Large intestine (tissue), 3 donors: ENCODE measurements around the gene PKP1. TPM values are rescaled to one million over a fixed set of nuclear protein-coding genes. Genes with fewer than 3 reads are reported as not detected.

Experiments
- DNase-seq, 2 donors: peaks; one replicate each; pipeline versions ENCODE4 v3.0.0 to v3.0.0-alpha.2; 2013
- H3K27ac ChIP-seq: one replicate; pipeline ENCODE4 v1.5.1; 2013; ENCODE audit warnings: low read length
- H3K27me3 ChIP-seq: 2 replicates; pipeline ENCODE4 v1.6.1; 2013; ENCODE audit warnings: low read length; ENCODE audit not compliant: control insufficient read depth, insufficient read depth
- H3K36me3 ChIP-seq: 2 replicates; pipeline ENCODE4 v1.6.1; 2013; ENCODE audit warnings: low read length; ENCODE audit not compliant: control insufficient read depth, insufficient read depth
- H3K4me1 ChIP-seq: one replicate; pipeline ENCODE4 v1.6.1; 2013; ENCODE audit warnings: low read length; ENCODE audit not compliant: control insufficient read depth, insufficient read depth
- H3K4me3 ChIP-seq: one replicate; pipeline ENCODE4 v1.5.1; 2013; ENCODE audit warnings: low read length
- H3K9me3 ChIP-seq: one replicate; pipeline ENCODE4 v1.6.1; 2013; ENCODE audit warnings: mild to moderate bottlenecking, low read depth, low read length, moderate library complexity; ENCODE audit not compliant: control insufficient read depth
- WGBS: methylation state at CpG from one replicate; pipeline ENCODE4 v1.1.5; 2013; ENCODE audit warnings: low lambda C conversion rate; ENCODE audit not compliant: insufficient coverage; 5-methylcytosine and 5-hydroxymethylcytosine counted together
- polyA plus RNA-seq: library from polyadenylated mRNA; unstranded; fragments of 120-200 nt; gene quantifications from one replicate; pipeline ENCODE4 v1.2.1, GENCODE V29; 2013

Gene PKP1
- polyA plus RNA-seq, 1 donor, result 0.45 TPM

DNA sequence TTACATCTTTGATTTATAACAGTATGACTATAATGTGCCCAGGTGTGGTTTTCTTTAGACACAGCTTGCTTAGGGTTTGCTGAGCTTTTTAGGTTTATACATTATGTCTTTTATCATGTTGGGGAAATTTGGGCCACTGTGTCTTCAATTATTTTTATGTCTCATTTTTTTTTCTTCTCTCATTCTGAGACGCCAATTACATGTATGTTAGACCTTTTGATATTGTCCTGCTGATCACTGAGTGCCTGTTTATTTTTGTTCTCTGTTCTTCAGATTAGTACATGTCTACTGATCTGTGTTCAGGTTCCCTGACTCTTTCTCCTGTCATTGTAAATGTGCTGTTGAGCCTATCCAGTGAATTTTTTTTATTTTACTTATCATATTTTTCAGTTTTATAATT is 58.1 kb downstream of the PKP1 start:
- WGBS, result no CpG with 5 or more reads among the region's 1 CpG
- Histone ChIP-seq H3K4me1 (no peaks in the 10 kb centered on the region), H3K27me3 (no peaks in the 10 kb centered on the region), H3K4me3 (no peak overlapping the region), H3K27ac (no peak overlapping the region), H3K36me3 (no peaks in the 10 kb centered on the region), H3K9me3 (no peaks in the 10 kb centered on the region)
- DNase-seq, result no peak

DNA sequence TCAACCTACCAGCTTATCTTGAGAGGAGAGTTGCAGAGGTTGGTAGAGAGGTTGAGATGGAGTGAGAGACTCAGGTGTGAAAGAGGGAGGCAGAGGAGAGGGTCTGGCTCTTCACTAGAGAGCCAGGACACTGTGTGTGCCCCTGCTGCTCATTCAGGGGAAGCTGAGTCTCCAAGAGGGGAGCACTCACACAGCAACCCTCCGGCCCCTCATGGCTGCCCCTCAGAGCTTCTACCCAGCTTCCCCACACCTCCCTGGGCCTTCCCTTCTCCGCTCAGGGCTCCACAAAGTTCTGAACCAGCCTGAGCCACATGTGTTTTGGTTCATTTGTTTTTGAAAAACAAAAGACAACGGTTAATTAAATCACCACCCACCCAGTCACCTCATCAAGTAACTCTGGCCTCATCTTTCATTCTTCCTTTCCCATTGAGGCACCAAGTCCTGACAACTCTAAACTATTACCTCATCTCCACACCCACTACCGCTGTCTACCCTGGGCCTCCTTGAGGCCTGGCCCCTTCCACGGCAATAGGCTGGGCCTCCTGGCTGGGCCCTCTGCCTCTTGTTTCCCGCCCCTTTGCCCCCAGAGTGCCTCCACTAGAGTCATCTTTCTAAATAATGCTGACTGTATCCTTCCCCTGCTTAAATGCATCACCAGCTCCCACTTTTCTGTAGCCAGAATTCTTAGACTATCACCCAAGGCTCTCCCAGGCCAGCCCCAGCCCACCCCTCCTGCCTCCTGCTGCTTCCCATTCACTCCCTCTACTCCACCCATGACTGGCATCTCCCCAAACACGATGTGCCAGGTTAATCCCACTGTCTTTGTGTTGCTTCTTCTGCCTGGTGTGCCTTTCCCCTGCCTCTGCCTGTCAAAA is 61.1 kb downstream of the PKP1 start:
- Histone ChIP-seq H3K4me1 (no peaks in the 10 kb centered on the region), H3K27ac (no peak overlapping the region), H3K4me3 (no peak overlapping the region), H3K36me3 (no peaks in the 10 kb centered on the region), H3K27me3 (no peaks in the 10 kb centered on the region), H3K9me3 (no peaks in the 10 kb centered on the region)
- no CpG with 5 or more reads among the region's 7 CpGs for whole genome bisulfite sequencing
- peak; percentile 35 for DNase-seq

DNA sequence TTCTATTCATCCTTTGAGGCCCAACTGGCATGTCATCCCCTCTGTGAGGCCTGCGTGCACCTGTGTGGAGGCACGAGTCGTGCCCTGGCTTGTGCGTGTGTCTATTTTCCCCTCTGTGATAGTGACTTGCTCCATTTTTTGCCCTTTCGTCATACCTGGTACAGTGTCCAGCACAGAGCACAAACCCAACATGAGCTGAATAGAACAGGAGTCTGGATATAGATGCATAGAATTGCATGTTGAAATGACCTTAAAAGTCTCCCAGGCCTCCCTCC is 61.7 kb downstream of the PKP1 start:
- Histone ChIP-seq H3K27me3 (no peaks in the 10 kb centered on the region), H3K27ac (no peak overlapping the region), H3K4me1 (no peaks in the 10 kb centered on the region), H3K4me3 (no peak overlapping the region), H3K36me3 (no peaks in the 10 kb centered on the region), H3K9me3 (no peaks in the 10 kb centered on the region)
- no CpG with 5 or more reads among the region's 5 CpGs for whole genome bisulfite sequencing
- DNase-seq, result no peak

DNA sequence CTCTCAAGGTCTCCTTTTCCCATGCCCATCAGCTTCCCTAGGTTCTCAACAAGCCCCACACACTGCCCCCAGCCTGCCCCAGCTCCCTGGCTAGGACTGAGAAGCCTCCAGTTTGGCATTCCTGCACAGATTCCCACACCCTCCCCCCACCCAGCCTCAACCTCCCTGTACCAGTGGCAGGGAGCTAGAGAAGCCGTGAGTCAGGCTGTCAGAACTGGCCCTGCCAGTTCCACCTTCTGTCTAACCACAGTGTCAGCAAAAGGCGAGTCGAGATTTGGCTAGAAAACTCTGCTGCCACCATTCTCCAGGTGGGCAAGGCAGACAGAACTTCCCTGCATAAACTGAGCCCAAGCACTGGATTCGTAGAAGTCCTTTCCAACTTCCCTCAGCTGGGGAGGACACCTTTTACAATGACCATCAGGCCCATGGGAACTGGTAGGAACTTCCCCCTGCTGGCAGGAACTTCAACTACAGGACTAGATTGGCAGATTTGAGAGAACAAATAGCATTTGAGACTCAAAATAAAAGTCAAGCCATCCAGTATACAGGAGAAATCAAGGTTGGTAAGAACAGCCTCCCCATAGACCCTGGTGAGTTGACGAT is 63.1 kb downstream of the PKP1 start:
- no peaks in the 10 kb centered on the region for H3K4me1 ChIP-seq
- H3K4me3 ChIP-seq, result no peak overlapping the region
- no peaks in the 10 kb centered on the region for H3K36me3 ChIP-seq
- peaks cover 3% of the 10 kb centered on the region for H3K27me3 ChIP-seq
- peak; percentile 20 to 37 for DNase-seq
- no peaks in the 10 kb centered on the region for H3K9me3 ChIP-seq
- no CpG with 5 or more reads among the region's 5 CpGs for WGBS
- no peak overlapping the region for H3K27ac ChIP-seq

DNA sequence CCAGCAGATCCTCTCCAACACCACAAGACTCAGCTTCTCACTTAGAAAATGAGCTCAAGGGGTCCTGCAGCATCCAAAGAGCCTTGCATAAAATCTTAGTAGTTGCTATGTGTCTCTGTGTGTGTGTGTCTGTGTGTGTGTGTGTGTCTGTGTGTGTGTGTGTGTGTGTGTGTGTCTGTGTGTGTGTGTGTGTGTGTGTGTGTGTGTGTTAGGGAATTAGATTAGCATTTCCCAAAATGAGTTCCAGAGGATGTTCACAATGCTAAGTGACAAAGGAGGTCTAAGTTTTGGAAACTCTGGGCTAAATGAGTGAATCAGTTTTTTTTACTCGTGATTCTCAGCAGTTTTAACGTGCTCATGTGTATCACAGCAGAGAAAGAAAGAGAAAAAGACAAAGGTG is 63.7 kb downstream of the PKP1 start:
- Histone ChIP-seq H3K4me3 (no peak overlapping the region), H3K4me1 (no peaks in the 10 kb centered on the region), H3K27me3 (peaks cover 4% of the 10 kb centered on the region), H3K27ac (no peak overlapping the region), H3K9me3 (no peaks in the 10 kb centered on the region), H3K36me3 (no peaks in the 10 kb centered on the region)
- WGBS, result 20% methylated on average over 2 of the region's 2 CpGs
- DNase-seq, result no peak

DNA sequence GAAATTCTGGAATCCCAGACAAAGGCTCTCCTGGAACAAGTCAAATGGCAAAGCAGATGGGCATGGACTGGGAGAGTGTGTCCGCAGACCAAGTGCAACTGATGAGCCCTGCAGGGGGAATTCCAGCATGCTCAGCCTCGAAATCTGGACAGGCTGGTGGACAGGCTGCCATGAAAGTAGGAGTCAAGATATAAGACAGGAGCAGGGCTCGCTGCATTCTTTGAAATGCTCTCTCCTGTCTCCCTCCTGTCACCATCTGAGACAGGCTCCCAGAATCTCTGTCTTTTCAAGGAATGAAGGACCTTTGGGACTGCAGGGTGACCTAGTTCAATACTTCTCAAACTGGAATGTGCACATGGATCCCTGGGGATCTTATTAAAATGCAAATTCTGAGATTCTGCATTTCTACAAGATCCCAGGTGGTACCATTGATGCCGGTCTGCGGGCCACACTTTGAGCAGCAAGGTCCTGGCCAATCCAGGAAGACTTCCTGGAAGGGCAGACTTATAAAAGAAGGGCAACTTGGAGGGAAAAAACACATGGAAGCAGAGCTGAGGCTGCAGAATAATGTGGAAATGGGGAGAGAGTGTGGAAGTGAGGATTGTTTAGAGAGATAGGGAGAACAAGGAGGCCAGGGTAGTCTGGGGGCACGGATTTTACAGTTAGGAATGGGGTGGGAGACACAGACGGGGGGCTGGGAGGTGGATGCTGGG is 64.3 kb downstream of the PKP1 start:
- no peak overlapping the region for H3K27ac ChIP-seq
- 0% methylated on average over 1 of the region's 7 CpGs for WGBS
- H3K36me3 ChIP-seq, result no peaks in the 10 kb centered on the region
- H3K9me3 ChIP-seq, result no peaks in the 10 kb centered on the region
- H3K27me3 ChIP-seq, result peaks cover 4% of the 10 kb centered on the region
- DNase-seq, result no peak
- no peak overlapping the region for H3K4me3 ChIP-seq
- no peaks in the 10 kb centered on the region for H3K4me1 ChIP-seq

DNA sequence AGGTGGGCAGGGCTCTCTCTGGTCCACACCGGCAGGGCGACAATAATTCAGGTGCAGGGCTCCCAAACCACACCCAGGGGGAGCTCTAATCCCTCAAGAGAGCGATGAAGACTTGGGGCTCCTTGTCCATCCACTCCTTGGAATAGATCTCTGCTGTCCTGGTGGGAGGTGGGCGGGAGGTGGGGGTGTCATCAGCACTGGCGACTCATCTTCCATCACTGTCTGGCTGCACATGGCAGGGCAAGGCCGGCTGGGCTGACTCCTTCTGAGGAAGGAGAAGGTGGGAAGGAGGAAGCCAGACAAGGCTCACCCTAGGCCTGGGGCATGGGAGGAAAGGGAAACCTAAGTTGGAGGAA is 64.9 kb downstream of the PKP1 start:
- Histone ChIP-seq H3K27ac (no peak overlapping the region), H3K4me3 (no peak overlapping the region)
- no CpG with 5 or more reads among the region's 6 CpGs for WGBS

DNA sequence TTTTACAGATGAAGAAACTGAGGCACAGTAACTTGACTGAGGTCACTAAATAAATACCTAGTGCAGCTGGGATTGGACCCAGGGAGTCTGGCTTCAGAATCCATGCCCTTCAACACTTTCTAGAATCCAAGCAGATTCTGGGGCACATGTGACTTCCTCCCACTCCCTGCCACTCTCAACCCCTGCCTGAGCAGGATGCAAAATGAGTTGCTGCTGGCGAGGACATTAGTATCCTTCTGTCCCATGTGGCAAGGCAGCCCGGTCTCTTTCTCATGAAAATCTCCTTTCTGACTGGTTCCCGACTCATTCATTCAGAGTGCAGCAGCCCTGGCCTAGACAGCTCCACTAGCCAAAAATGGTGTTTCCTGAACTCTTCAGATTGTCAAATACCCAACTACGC is 65.8 kb downstream of the PKP1 start:
- WGBS, result no CpG with 5 or more reads among the region's 4 CpGs
- no peak overlapping the region for H3K4me3 ChIP-seq
- no peak for DNase-seq
- H3K27ac ChIP-seq, result no peak overlapping the region
- H3K9me3 ChIP-seq, result no peaks in the 10 kb centered on the region
- peaks cover 9% of the 10 kb centered on the region for H3K27me3 ChIP-seq
- no peaks in the 10 kb centered on the region for H3K4me1 ChIP-seq
- no peaks in the 10 kb centered on the region for H3K36me3 ChIP-seq

More for the DNA sequence above, 64.9 kb downstream of the PKP1 start:
- DNase-seq, result no peak
- H3K27me3 ChIP-seq, result peaks cover 5% of the 10 kb centered on the region
- H3K9me3 ChIP-seq, result no peaks in the 10 kb centered on the region
- no peaks in the 10 kb centered on the region for H3K4me1 ChIP-seq
- H3K36me3 ChIP-seq, result no peaks in the 10 kb centered on the region

DNA sequence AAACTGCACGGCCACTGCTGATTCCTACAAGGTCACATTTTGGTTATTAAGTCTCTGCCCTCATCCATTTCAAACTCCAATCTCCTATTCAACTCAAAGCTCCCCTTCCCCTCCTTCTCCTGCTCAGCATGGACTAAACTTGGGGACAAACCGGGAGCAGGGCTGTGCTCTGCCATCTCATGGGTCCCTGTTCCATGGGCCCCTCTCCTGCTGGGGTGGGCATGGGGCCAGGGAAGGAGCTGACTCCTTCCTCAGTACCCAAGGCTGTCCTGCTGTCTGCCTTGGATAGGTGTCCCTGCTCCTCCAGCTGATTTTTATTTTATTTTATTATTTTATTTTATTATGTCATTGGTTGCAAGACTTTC is 67.0 kb downstream of the PKP1 start:
- WGBS, result no CpG with 5 or more reads among the region's 2 CpGs
- H3K36me3 ChIP-seq, result no peaks in the 10 kb centered on the region
- H3K9me3 ChIP-seq, result no peaks in the 10 kb centered on the region
- no peak overlapping the region for H3K4me3 ChIP-seq
- H3K4me1 ChIP-seq, result no peaks in the 10 kb centered on the region
- peaks cover 14% of the 10 kb centered on the region for H3K27me3 ChIP-seq
- DNase-seq, result no peak
- H3K27ac ChIP-seq, result no peak overlapping the region

DNA sequence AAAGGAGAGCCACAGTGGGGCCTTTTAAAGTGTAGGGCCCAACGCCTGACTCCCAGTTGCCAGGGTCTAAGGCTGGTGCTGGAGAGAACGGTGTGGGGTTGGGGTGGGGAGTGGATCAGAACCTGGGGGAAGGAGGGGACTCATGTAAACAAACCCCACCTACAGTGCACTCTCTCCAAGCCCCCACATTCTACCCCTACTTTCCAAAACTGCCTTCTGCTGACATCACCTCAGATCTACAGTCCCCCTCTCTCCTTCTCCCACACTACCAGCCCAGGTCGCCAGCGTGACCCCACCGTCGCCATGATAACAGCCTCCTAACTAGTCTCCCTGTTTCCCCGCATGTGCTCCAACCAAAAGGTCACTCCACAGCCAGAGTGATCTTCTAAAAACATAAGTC is 67.6 kb downstream of the PKP1 start:
- WGBS, result no CpG with 5 or more reads among the region's 7 CpGs
- H3K4me3 ChIP-seq, result no peak overlapping the region

More for the DNA sequence above, 67.6 kb downstream of the PKP1 start:
- Histone ChIP-seq H3K36me3 (no peaks in the 10 kb centered on the region), H3K4me1 (no peaks in the 10 kb centered on the region), H3K27me3 (peaks cover 14% of the 10 kb centered on the region), H3K9me3 (no peaks in the 10 kb centered on the region), H3K27ac (no peak overlapping the region)
- DNase-seq, result no peak
